GM19463 (cell line): ENCODE data around the gene ZNF740.
A peak's percentile ranks its signal among the peaks of the same experiment; 100 is the strongest.
"Not testable (repeated sequence)": the region's sequence is repeated elsewhere in the genome, so short reads cannot be mapped to it uniquely, and the experiment has no call there.

Experiments
- ATAC-seq: cut with Tn5 transposase; IDR thresholded peaks from one replicate; pipeline ENCODE4 v1.9.1; 2021; ENCODE audit warnings: mild to moderate bottlenecking, moderate library complexity; ENCODE audit not compliant: unreplicated experiment

ZNF740 gene

GRCh38 chr12:53180220-53180930 lies at the start of gene ZNF740, which contains the start of gene CSAD:
ZNF740 (plus strand) TSS chr12:53180722; CDS start chr12:53181984, 1,262 bp downstream.
CSAD (minus strand) TSS chr12:53180925; CDS start chr12:53173470, 7,455 bp downstream.
- ATAC-seq, result peak; percentile 91

GRCh38 chr12:53131844-53132243 lies 48.7 kb upstream of the ZNF740 start:
- ATAC-seq, result no peak

GRCh38 chr12:53133722-53134121 lies 46.8 kb upstream of the ZNF740 start:
- no peak for ATAC-seq

GRCh38 chr12:53143355-53143754 lies 37.2 kb upstream of the ZNF740 start:
- no peak for ATAC-seq

GRCh38 chr12:53145383-53146260 lies 34.9 kb upstream of the ZNF740 start:
- ATAC-seq, result no peak

- ATAC-seq, result no peak
Observed at GRCh38 chr12:53147181-53147580, 33.3 kb upstream of the ZNF740 start.

- no peak for ATAC-seq
Observed at GRCh38 chr12:53147653-53148052, 32.9 kb upstream of the ZNF740 start.

- no peak for ATAC-seq
Observed at GRCh38 chr12:53151039-53151438, 29.5 kb upstream of the ZNF740 start.

GRCh38 chr12:53152390-53152789 lies 28.1 kb upstream of the ZNF740 start:
- no peak for ATAC-seq

GRCh38 chr12:53159195-53159839 lies 21.2 kb upstream of the ZNF740 start:
- no peak for ATAC-seq

- no peak for ATAC-seq
Observed at GRCh38 chr12:53160000-53160399, 20.5 kb upstream of the ZNF740 start.

- ATAC-seq, result no peak
Observed at GRCh38 chr12:53160673-53161072, 19.8 kb upstream of the ZNF740 start.

GRCh38 chr12:53161119-53161911 lies 19.2 kb upstream of the ZNF740 start:
- no peak for ATAC-seq

GRCh38 chr12:53163008-53163407 lies 17.5 kb upstream of the ZNF740 start:
- ATAC-seq, result not testable (repeated sequence)

- ATAC-seq, result no peak
Observed at GRCh38 chr12:53166837-53167236, 13.7 kb upstream of the ZNF740 start.

GRCh38 chr12:53169644-53170043 lies 10.9 kb upstream of the ZNF740 start:
- ATAC-seq, result no peak

GRCh38 chr12:53170215-53170614 lies 10.3 kb upstream of the ZNF740 start:
- ATAC-seq, result no peak

GRCh38 chr12:53170876-53171724 lies 9.4 kb upstream of the ZNF740 start:
- no peak for ATAC-seq

GRCh38 chr12:53171725-53172329 lies 8.7 kb upstream of the ZNF740 start:
- no peak for ATAC-seq
